ENCODE results near the gene ERN1.

The ERN1 gene

GRCh38 chr17:64092113-64092512 lies 37.8 kb downstream of the ERN1 start:
- Histone ChIP-seq H3K4me1 (ENCODE audit: control insufficient read depth, insufficient read depth, low read length) (peaks cover 2% of the 10 kb centered on the region), H3K27me3 (ENCODE audit: control insufficient read depth, insufficient read depth, low read length) (no peaks in the 10 kb centered on the region), H3K27ac (ENCODE audit: low read depth, low read length) (no peak overlapping the region), H3K9ac (ENCODE audit: low read length) (no peak overlapping the region), H3K36me3 (ENCODE audit: control insufficient read depth, insufficient read depth, low read length) (no peaks in the 10 kb centered on the region), H3K4me3 (ENCODE audit: low read length) (no peak overlapping the region)

GRCh38 chr17:64091571-64091970 lies 38.4 kb downstream of the ERN1 start:
- H3K4me1 ChIP-seq (ENCODE audit: control insufficient read depth, insufficient read depth, low read length): peaks cover 2% of the 10 kb centered on the region
- no peak overlapping the region for H3K9ac ChIP-seq (ENCODE audit: low read length)
- no peak overlapping the region for H3K27ac ChIP-seq (ENCODE audit: low read depth, low read length)
- H3K4me3 ChIP-seq (ENCODE audit: low read length): no peak overlapping the region
- no peaks in the 10 kb centered on the region for H3K27me3 ChIP-seq (ENCODE audit: control insufficient read depth, insufficient read depth, low read length)
- H3K36me3 ChIP-seq (ENCODE audit: control insufficient read depth, insufficient read depth, low read length): no peaks in the 10 kb centered on the region

GRCh38 chr17:64091116-64091515 lies 38.8 kb downstream of the ERN1 start:
- H3K4me1 ChIP-seq (ENCODE audit: control insufficient read depth, insufficient read depth, low read length): peaks cover 2% of the 10 kb centered on the region
- H3K4me3 ChIP-seq (ENCODE audit: low read length): no peak overlapping the region
- no peaks in the 10 kb centered on the region for H3K36me3 ChIP-seq (ENCODE audit: control insufficient read depth, insufficient read depth, low read length)
- no peaks in the 10 kb centered on the region for H3K27me3 ChIP-seq (ENCODE audit: control insufficient read depth, insufficient read depth, low read length)
- H3K9ac ChIP-seq (ENCODE audit: low read length): no peak overlapping the region
- no peak overlapping the region for H3K27ac ChIP-seq (ENCODE audit: low read depth, low read length)

GRCh38 chr17:64090144-64090543 lies 39.8 kb downstream of the ERN1 start:
- H3K36me3 ChIP-seq (ENCODE audit: control insufficient read depth, insufficient read depth, low read length): no peaks in the 10 kb centered on the region
- H3K27me3 ChIP-seq (ENCODE audit: control insufficient read depth, insufficient read depth, low read length): no peaks in the 10 kb centered on the region
- no peak overlapping the region for H3K9ac ChIP-seq (ENCODE audit: low read length)
- no peak overlapping the region for H3K4me3 ChIP-seq (ENCODE audit: low read length)
- no peaks in the 10 kb centered on the region for H3K4me1 ChIP-seq (ENCODE audit: control insufficient read depth, insufficient read depth, low read length)
- H3K27ac ChIP-seq (ENCODE audit: low read depth, low read length): no peak overlapping the region

- Histone ChIP-seq H3K36me3 (ENCODE audit: control insufficient read depth, insufficient read depth, low read length) (no peaks in the 10 kb centered on the region), H3K27ac (ENCODE audit: low read depth, low read length) (no peak overlapping the region), H3K9ac (ENCODE audit: low read length) (no peak overlapping the region), H3K4me1 (ENCODE audit: control insufficient read depth, insufficient read depth, low read length) (no peaks in the 10 kb centered on the region), H3K4me3 (ENCODE audit: low read length) (no peak overlapping the region), H3K27me3 (ENCODE audit: control insufficient read depth, insufficient read depth, low read length) (no peaks in the 10 kb centered on the region)
These were observed 42.5 kb downstream of the ERN1 start for GRCh38 chr17:64087252-64088005.

- no peaks in the 10 kb centered on the region for H3K36me3 ChIP-seq (ENCODE audit: control insufficient read depth, insufficient read depth, low read length)
- H3K9ac ChIP-seq (ENCODE audit: low read length): no peak overlapping the region
- no peak overlapping the region for H3K4me3 ChIP-seq (ENCODE audit: low read length)
- no peaks in the 10 kb centered on the region for H3K27me3 ChIP-seq (ENCODE audit: control insufficient read depth, insufficient read depth, low read length)
- no peaks in the 10 kb centered on the region for H3K4me1 ChIP-seq (ENCODE audit: control insufficient read depth, insufficient read depth, low read length)
- no peak overlapping the region for H3K27ac ChIP-seq (ENCODE audit: low read depth, low read length)
These were observed 44.3 kb downstream of the ERN1 start for GRCh38 chr17:64085650-64086005.

GRCh38 chr17:64084940-64085649 lies 44.8 kb downstream of the ERN1 start:
- H3K4me3 ChIP-seq (ENCODE audit: low read length): no peak overlapping the region
- H3K27me3 ChIP-seq (ENCODE audit: control insufficient read depth, insufficient read depth, low read length): no peaks in the 10 kb centered on the region
- no peaks in the 10 kb centered on the region for H3K4me1 ChIP-seq (ENCODE audit: control insufficient read depth, insufficient read depth, low read length)
- no peaks in the 10 kb centered on the region for H3K36me3 ChIP-seq (ENCODE audit: control insufficient read depth, insufficient read depth, low read length)
- no peak overlapping the region for H3K27ac ChIP-seq (ENCODE audit: low read depth, low read length)
- no peak overlapping the region for H3K9ac ChIP-seq (ENCODE audit: low read length)

- Histone ChIP-seq H3K27me3 (ENCODE audit: control insufficient read depth, insufficient read depth, low read length) (no peaks in the 10 kb centered on the region), H3K36me3 (ENCODE audit: control insufficient read depth, insufficient read depth, low read length) (no peaks in the 10 kb centered on the region), H3K9ac (ENCODE audit: low read length) (no peak overlapping the region), H3K27ac (ENCODE audit: low read depth, low read length) (no peak overlapping the region), H3K4me3 (ENCODE audit: low read length) (no peak overlapping the region), H3K4me1 (ENCODE audit: control insufficient read depth, insufficient read depth, low read length) (no peaks in the 10 kb centered on the region)
These were observed 45.6 kb downstream of the ERN1 start for GRCh38 chr17:64084086-64084939.

GRCh38 chr17:64083563-64084085 lies 46.3 kb downstream of the ERN1 start:
- H3K27me3 ChIP-seq (ENCODE audit: control insufficient read depth, insufficient read depth, low read length): no peaks in the 10 kb centered on the region
- H3K4me1 ChIP-seq (ENCODE audit: control insufficient read depth, insufficient read depth, low read length): no peaks in the 10 kb centered on the region
- no peak overlapping the region for H3K4me3 ChIP-seq (ENCODE audit: low read length)
- no peak overlapping the region for H3K9ac ChIP-seq (ENCODE audit: low read length)
- no peak overlapping the region for H3K27ac ChIP-seq (ENCODE audit: low read depth, low read length)
- H3K36me3 ChIP-seq (ENCODE audit: control insufficient read depth, insufficient read depth, low read length): no peaks in the 10 kb centered on the region

- no peaks in the 10 kb centered on the region for H3K27me3 ChIP-seq (ENCODE audit: control insufficient read depth, insufficient read depth, low read length)
- no peak overlapping the region for H3K9ac ChIP-seq (ENCODE audit: low read length)
- no peaks in the 10 kb centered on the region for H3K4me1 ChIP-seq (ENCODE audit: control insufficient read depth, insufficient read depth, low read length)
- no peak overlapping the region for H3K4me3 ChIP-seq (ENCODE audit: low read length)
- H3K27ac ChIP-seq (ENCODE audit: low read depth, low read length): no peak overlapping the region
- H3K36me3 ChIP-seq (ENCODE audit: control insufficient read depth, insufficient read depth, low read length): no peaks in the 10 kb centered on the region
These were observed 46.9 kb downstream of the ERN1 start for GRCh38 chr17:64083093-64083492.

- no peaks in the 10 kb centered on the region for H3K4me1 ChIP-seq (ENCODE audit: control insufficient read depth, insufficient read depth, low read length)
- H3K36me3 ChIP-seq (ENCODE audit: control insufficient read depth, insufficient read depth, low read length): no peaks in the 10 kb centered on the region
- H3K27me3 ChIP-seq (ENCODE audit: control insufficient read depth, insufficient read depth, low read length): no peaks in the 10 kb centered on the region
- no peak overlapping the region for H3K4me3 ChIP-seq (ENCODE audit: low read length)
- no peak overlapping the region for H3K27ac ChIP-seq (ENCODE audit: low read depth, low read length)
- no peak overlapping the region for H3K9ac ChIP-seq (ENCODE audit: low read length)
These were observed 47.8 kb downstream of the ERN1 start for GRCh38 chr17:64081802-64082799.

Measured in rectal smooth muscle tissue (tissue), 1 donor.